Measurements from ENCODE around the gene SMAD7.
A peak's percentile ranks its signal among the peaks of the same experiment; 100 is the strongest.

DNA sequence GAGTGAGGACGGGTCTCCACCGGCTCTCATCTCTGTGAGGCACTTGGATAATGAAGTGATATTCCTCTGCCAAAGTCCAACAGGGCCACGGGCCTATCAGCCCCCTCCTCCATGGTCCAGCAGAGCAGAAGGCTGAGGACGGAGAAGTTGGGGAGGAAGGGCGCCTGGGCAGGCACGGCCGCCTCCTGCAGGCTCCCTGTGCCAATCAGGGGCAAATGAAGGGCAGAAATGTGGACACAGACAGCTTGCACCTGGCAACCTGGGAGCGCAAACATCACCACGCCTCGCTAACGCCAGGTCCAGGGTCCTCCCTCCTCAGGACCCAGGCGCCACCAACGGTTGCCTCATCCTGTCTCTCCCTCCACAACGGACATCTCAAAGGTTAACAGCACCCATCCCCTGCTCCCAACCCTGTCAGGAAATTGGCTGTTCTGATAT lies 24.3 kb downstream of the SMAD7 start:
- TF ChIP-seq, protein P1, sequence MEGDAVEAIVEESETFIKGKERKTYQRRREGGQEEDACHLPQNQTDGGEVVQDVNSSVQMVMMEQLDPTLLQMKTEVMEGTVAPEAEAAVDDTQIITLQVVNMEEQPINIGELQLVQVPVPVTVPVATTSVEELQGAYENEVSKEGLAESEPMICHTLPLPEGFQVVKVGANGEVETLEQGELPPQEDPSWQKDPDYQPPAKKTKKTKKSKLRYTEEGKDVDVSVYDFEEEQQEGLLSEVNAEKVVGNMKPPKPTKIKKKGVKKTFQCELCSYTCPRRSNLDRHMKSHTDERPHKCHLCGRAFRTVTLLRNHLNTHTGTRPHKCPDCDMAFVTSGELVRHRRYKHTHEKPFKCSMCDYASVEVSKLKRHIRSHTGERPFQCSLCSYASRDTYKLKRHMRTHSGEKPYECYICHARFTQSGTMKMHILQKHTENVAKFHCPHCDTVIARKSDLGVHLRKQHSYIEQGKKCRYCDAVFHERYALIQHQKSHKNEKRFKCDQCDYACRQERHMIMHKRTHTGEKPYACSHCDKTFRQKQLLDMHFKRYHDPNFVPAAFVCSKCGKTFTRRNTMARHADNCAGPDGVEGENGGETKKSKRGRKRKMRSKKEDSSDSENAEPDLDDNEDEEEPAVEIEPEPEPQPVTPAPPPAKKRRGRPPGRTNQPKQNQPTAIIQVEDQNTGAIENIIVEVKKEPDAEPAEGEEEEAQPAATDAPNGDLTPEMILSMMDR (IDR thresholded peaks at IDR 0.05), result peak in 3 of 6 experiments; percentile 19 to 41 (median 29)
- TF ChIP-seq POLR2A (IDR thresholded peaks at IDR 0.05), result peak in 1 of 2 donors; percentile 37
